ENCODE data around the gene TRPM7.
"Not testable (repeated sequence)": the region's sequence is repeated elsewhere in the genome, so short reads cannot be mapped to it uniquely, and the experiment has no call there.

Gene TRPM7

DNA sequence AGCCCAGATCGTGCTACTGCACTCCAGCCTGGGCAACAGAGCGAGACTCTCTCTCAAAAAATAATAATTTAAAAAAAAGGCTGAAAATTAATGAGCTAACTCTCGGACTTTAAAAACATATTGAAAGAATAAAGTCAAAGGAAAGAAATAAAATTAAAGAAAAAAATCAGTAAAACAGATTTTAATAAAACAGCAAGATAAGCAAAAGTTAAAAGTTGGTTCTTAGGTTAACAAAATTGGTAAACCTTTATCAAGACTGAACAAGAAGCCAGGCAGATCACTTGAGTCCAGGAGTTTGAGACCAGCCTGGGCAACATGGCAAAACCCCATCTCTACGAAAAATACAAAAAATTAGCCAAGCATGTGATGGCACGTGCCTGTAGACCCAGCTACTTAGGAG lies 20.7 kb downstream of the TRPM7 start:
- DNase-seq (ENCODE audit: low read depth in 1 of 2, low spot score in 1 of 2), result no peak

DNA sequence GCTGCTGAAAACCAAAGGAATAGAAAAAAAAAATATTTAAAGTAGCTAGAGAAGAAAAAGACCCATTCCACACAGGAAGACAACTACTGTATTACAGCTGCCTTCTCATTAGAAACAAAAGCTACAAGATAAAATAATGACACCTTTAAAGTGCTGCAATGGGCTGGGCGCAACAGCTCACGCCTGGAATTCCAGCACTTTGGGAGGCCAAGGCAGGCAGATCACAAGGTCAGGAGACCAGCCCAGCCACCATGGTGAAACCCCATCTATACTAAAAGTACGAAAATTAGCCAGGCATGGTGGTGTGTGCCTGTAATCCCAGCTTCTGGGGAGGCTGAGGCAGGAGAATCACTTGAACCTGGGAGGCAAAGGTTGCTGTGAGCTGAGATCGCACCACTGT lies 31.0 kb downstream of the TRPM7 start:
- no peak for DNase-seq (ENCODE audit: low read depth in 1 of 2, low spot score in 1 of 2)

- no peak for DNase-seq (ENCODE audit: low read depth in 1 of 2, low spot score in 1 of 2)
These were observed 33.3 kb downstream of the TRPM7 start for GRCh38 chr15:50653156-50653743.

GRCh38 chr15:50652671-50653070 lies 33.9 kb downstream of the TRPM7 start:
- DNase-seq (ENCODE audit: low read depth in 1 of 2, low spot score in 1 of 2), result no peak

GRCh38 chr15:50641318-50641717 lies 45.3 kb downstream of the TRPM7 start:
- DNase-seq (ENCODE audit: low read depth in 1 of 2, low spot score in 1 of 2), result no peak

- DNase-seq (ENCODE audit: low read depth in 1 of 2, low spot score in 1 of 2), result no peak
These were observed 50.5 kb downstream of the TRPM7 start for GRCh38 chr15:50636146-50636545.

DNA sequence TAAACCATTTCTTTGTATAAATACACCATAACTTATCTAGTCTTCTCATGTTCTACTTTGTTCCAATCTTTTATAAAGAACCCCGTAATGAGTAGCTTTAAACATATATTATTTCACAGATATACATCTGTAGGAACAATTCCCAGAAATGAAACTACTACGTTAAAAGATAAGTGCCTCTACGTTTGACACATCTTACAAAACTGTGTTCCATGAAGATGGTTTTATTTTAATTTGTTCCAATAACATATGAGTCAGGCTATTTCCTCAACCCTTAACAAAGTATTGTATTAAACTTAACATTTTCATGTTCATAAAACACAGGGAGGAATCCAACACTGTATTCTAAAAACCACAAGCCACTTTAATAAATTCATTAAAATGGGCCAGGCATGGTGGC lies 52.9 kb downstream of the TRPM7 start:
- no peak for DNase-seq (ENCODE audit: low read depth in 1 of 2, low spot score in 1 of 2)

GRCh38 chr15:50628421-50628820 lies 58.2 kb downstream of the TRPM7 start:
- no peak for DNase-seq (ENCODE audit: low read depth in 1 of 2, low spot score in 1 of 2)

- DNase-seq (ENCODE audit: low read depth in 1 of 2, low spot score in 1 of 2), result no peak
These were observed 59.1 kb downstream of the TRPM7 start for GRCh38 chr15:50627351-50628055.

GRCh38 chr15:50624616-50625168 lies 61.9 kb downstream of the TRPM7 start:
- no peak for DNase-seq (ENCODE audit: low read depth in 1 of 2, low spot score in 1 of 2)

DNA sequence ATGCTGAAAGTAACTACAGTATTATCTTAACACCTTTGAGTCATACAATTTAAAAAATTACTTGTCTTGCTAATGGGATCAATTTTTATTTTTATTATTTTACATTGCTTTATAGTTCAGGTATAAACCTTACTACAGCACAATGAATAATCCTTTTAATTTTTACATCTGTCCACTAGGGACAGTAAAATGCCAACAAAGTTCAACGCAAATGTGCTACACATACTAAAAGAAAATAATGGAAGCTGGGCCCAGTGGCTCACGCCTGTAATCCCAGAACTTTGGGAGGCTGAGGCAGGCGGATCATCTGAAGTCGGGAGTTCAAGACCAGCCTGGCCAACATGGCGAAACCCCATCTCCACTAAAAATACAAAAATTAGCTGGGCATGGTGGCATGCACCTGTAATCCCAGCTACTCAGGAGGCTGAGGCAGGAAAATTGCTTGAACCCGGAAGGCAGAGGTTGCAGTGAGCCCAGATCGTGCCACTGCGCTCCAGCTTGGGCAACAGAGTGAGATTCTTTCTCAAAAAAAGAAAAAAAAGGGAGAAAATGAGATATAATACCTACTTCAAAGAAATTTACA lies 64.1 kb downstream of the TRPM7 start:
- DNase-seq (ENCODE audit: low read depth in 1 of 2, low spot score in 1 of 2), result not testable (repeated sequence)

- not testable (repeated sequence) for DNase-seq (ENCODE audit: low read depth in 1 of 2, low spot score in 1 of 2)
These were observed 69.6 kb downstream of the TRPM7 start for GRCh38 chr15:50616960-50617359.

GRCh38 chr15:50616554-50616953 lies 70.0 kb downstream of the TRPM7 start:
- not testable (repeated sequence) for DNase-seq (ENCODE audit: low read depth in 1 of 2, low spot score in 1 of 2)

- no peak for DNase-seq (ENCODE audit: low read depth in 1 of 2, low spot score in 1 of 2)
These were observed 73.0 kb downstream of the TRPM7 start for GRCh38 chr15:50613600-50613999.

DNA sequence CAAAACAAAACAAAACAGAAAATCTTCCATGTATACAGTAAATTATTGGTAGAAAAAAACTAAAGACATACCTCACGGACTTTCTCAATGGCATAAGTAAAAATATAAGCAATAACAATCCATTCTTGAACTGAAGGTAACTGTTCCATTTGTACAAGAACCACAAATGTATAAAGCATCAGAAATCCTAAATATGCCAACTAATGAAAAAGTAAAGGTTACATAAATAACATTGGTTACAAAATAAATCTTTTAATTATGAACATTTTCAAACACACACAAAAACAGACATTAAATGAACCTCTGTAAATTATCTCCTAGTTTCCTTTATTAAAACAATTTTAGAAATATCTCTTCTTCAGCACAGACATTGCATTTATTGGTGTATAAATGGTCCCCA lies 79.5 kb downstream of the TRPM7 start:
- DNase-seq (ENCODE audit: low read depth in 1 of 2, low spot score in 1 of 2), result no peak

GRCh38 chr15:50605462-50605861 lies 81.1 kb downstream of the TRPM7 start:
- no peak for DNase-seq (ENCODE audit: low read depth in 1 of 2, low spot score in 1 of 2)

DNA sequence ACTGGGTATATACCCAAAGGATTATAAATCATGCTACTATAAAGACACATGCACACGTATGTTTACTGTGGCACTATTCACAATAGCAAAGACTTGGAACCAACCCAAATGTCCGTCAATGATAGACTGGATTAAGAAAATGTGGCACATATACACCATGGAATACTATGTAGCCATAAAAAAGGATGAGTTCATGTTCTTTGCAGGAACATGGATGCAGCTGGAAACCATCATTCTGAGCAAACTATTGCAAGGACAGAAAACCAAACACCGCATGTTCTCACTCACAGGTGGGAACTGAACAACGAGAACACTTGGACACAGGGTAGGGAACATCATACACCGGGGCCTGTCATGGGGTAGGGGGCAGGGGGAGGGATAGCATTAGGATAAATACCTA lies 84.6 kb downstream of the TRPM7 start:
- DNase-seq (ENCODE audit: low read depth in 1 of 2, low spot score in 1 of 2), result not testable (repeated sequence)

DNA sequence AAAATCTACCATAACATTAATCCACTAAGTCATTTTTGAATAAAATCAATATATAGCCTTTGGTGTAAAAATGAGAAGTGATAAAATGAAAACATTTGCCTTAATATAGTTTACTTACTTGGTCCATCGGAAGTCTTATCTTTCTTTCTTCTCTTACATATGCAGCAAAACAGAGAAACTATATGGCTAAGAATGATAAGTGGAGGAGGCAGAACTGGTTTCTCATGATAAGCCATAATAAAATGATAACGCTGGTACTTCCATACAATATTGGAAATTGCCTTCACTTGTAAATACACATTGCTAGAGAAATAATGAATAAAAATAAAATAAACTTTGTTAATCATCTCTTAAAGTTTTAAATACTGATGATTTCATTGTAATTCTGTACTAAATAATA lies 92.3 kb downstream of the TRPM7 start:
- DNase-seq (ENCODE audit: low read depth in 1 of 2, low spot score in 1 of 2), result no peak

DNA sequence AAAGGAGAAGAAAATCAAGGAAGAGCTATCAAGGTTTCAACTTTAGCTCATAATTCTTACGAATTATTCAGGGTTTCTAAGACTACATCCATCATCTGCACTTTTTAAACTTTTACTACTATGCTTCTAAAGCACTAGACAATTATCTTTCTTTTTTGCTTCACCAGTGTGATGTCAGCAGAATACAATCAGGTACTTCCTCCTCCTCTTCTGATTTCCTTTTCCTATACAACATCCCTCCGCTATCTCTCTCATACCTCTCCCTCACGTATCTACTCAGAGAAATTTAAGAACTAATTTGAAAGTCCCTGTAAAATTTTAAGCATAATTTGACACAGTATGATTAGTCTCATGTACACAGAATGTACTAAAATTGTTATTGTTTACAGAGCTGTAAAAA lies 92.8 kb downstream of the TRPM7 start:
- DNase-seq (ENCODE audit: low read depth in 1 of 2, low spot score in 1 of 2), result no peak

DNA sequence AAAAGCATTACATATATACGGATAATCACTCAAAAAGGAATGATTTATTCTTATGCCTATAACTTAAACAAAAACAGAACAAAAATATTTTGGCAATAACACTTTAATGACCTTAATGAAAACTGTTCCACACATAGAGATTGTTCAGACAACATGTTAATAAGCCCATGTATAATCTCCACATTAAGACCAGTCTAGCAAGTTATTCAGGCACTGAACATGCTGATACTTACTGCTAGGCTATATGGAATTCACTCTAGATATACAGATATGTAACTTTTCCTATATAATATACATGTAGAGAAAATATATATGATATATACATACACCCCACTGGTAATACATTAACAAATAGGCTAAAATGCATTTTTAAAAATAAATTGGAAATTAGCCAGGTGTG lies 96.3 kb downstream of the TRPM7 start:
- no peak for DNase-seq (ENCODE audit: low read depth in 1 of 2, low spot score in 1 of 2)

DNA sequence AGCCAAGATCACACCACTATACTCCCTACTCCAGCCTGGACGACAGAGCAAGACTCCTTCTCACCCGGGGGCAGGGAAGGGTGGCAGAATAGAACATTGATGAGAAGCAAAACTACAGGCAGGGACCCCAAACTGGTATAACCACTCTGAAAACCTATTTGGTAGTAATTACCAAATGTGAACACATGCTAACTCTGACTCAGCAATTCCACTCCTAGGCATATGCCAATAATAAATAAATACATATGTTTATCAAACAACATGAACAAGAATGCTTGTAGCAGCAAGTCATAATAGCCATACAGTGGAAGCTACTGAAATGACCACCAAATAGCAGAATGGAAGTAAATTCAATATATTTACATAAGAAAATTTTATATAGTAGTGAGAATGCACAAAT lies 109.1 kb downstream of the TRPM7 start:
- no peak for DNase-seq (ENCODE audit: low read depth in 1 of 2, low spot score in 1 of 2)

- DNase-seq (ENCODE audit: low read depth in 1 of 2, low spot score in 1 of 2), result no peak
These were observed 110.4 kb downstream of the TRPM7 start for GRCh38 chr15:50576166-50576565.
